ENCODE results near the gene ADRA2B.

The ADRA2B gene

GRCh38 chr2:96103187-96103601, 13.2 kb downstream of the ADRA2B start:
- no peak for DNase-seq

GRCh38 chr2:96102596-96103186, 13.7 kb downstream of the ADRA2B start:
- DNase-seq: peak; percentile 7

DNA sequence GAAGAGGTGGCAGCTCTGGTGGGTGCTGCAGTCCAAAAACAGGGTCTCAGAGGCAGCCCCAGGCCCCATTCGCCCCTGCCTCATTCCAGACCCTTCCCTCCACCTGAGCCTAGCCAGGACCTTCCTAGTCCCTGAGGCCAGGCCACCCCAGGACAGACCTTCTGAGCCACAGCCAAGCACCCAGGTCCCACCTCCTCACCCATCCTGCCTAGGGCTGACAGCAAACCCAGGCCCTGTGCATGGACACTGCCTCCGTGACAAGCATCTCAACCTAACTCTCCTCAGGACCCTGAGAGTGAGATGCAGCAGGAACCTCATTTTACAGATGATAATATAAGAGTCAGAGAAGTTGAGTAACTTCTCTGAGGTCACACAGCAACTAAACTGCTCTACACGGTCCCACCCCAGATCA, 15.5 kb downstream of the ADRA2B start:
- peak; percentile 5 for DNase-seq

DNA sequence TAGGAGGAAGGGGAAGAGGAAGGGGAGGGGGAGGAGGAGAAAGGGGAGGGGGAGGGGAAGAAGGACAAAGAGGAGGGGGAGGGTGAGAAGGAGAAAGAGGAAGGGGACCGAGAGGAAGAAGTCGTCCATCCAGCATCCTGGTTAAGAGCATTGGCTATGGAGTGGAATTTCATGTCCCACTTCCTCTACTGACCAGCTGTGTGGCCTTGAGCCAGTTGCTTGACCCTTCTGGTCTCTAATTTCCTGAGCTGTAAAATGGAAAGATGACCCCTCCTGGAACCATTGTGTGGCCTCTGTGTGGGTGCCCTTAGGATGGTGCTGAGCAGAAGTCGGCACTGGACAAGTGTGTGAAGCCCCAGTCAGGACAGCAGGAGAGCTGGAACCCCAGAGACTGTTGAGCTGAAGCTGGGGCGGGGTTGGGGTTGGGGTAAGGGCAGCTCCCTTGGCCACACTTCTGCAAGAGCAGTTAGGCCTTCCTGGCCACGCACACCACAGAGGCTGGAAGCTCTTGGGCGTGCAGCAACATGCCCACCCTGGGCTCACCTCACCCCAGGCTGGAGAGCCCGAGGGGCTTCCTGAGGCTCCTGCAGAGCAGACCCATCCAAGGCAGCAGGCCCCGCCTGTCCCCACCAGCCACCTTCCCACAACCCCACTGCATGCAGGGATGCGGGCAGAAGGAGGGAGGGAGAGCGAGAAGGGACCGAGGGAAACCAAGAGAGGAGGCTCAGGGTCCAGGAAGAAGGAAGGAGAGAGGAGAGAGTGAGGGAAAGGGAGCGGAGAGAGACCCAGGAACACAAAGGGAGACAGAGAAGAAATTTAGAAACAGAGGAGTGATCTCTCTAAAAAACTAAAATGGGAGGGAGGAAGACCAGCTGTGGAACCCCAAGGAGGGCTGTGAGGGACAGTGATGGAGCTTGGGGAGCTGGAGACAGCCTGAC, 16.2 kb downstream of the ADRA2B start:
- DNase-seq: peak; percentile 18

DNA sequence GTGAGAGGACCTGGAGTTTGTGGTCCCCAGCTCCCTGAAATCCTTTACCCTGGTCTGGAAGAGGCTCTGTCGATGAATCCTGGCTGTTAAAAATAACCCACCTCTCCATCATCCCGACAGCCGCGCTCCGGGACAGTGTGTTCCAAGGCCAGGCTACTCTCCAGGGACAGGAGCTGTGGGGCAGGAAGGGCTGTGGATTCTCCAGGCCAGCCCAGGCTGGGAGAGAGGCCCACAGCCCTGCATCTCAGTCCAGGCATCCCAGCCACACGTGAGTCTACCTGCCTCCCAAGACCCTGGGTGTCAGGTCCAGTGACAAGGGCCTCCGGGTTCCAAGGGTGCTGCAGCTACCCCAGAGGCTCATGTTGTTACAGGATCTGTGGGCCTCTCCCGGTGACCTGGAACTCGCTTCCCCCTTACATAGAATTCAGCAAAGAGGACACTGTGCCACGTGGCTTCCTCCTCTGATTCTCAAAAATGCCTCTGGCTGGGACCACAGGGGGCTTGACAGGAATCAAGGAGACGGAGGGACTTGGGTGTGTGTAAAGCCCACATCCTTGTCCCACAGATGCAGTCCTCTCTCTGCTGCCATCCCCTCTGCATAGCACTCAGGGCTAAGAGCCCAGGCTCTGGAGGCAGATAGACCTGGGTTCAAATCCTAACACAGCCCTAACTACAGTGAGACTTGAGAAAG, 17.3 kb downstream of the ADRA2B start:
- DNase-seq: peak; percentile 29

DNA sequence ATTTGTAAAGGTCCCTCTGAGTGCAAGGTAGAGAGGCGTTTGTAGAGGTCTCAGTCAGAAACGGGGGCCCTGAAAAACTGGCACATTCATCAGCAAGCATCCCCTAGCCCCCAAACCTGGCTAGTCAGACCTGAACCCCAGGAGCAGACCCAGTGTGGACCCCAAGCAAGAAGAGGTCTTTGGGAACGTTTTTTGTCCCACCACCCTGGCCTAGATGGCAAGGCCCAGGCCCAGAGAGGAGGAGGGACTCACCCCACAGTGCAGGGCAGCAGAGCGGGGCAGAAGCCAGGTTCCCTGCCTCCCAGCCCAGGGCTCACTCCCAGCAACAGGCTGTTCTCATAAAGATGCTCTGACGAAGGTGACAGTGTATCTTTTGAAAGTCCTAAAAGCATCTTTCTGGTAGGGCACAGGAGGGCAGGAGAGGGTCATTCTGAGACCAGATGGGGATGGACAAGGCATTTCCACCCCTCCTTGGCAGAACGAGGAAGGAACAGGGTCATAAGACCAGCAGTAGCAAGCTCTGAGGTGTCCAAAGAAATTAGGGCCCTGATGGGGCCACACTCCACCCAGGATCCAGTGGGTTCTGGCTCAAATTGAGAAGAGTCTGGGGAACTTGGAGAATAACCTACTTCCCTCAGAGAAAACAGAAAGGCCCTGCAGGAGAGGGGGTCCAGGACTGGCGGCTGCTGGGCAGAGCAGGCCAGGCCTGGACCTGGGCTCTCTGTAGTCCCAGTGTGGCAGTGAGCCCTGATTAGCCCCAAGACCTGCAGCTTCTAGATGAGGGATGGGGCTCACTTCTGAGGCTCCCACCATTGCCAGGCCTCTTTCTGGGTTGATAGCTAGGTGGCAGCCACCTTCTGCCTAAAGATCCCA, 18.2 kb downstream of the ADRA2B start:
- peak; percentile 11 for DNase-seq

GRCh38 chr2:96097441-96097840, 18.9 kb downstream of the ADRA2B start:
- no peak for DNase-seq

DNA sequence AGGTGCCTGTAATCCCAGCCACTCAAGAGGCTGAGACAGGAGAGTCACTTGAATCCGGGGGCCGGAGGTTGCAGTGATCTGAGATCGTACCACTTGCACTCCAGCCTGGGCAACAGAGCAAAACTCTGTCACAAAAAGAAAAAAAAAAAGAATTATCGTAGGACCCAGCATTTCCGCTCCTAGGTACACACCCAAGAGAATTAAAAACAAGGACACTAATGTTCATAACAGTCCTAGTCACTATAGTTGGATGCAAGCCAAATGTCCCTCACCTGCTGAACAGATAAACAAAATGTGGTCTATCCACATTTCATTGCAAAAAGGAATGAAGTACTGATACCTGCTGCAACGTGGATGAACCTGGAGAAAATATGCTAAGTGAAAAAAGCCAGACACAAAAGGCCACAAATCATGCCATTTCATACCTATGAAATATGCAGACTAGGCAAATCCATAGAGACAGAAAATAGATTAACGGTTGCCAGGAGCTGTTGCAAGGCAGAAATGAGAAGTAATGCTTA, 21.2 kb downstream of the ADRA2B start:
- no peak for DNase-seq

DNA sequence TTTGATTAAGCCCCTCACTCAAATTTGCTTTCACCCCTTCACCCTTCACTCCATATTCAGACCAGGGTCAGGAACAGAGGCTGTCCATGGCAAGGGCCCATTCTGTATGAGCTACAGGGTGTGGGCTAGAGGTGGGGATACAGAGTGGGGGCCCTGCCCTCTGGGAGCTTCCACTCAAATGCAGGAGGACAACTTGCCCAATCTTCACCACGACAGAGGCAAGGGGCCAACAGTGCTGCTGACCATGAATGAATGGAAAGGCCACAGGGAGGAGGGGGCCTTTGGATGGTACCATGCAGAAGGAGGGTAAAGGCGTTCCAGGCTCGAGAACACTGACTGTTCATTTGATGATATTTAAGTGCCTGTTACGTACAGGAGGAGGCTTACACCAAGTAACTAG, 22.8 kb downstream of the ADRA2B start:
- DNase-seq: no peak

DNA sequence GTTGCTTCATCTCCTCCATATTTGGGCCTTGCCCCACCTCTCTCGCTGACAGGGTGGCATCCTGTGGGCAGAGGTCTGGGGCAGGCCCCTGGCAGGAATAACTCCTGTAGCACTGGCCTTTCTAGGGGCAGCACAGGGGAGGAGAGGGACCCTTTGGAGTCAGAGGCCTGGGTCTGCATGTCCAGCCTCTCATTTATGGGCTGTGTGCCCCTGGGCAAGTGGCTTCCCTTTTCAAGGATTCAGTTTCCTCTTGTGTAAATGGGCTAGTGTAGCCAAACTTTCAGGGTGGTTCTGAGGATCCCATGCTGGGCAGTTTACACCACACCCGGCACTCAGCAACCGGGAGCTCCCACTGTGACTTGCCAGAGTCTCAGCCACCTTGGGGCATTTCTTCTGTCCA, 23.4 kb downstream of the ADRA2B start:
- DNase-seq: no peak

GRCh38 chr2:96092573-96092877, 23.8 kb downstream of the ADRA2B start:
- peak; percentile 6 for DNase-seq

DNA sequence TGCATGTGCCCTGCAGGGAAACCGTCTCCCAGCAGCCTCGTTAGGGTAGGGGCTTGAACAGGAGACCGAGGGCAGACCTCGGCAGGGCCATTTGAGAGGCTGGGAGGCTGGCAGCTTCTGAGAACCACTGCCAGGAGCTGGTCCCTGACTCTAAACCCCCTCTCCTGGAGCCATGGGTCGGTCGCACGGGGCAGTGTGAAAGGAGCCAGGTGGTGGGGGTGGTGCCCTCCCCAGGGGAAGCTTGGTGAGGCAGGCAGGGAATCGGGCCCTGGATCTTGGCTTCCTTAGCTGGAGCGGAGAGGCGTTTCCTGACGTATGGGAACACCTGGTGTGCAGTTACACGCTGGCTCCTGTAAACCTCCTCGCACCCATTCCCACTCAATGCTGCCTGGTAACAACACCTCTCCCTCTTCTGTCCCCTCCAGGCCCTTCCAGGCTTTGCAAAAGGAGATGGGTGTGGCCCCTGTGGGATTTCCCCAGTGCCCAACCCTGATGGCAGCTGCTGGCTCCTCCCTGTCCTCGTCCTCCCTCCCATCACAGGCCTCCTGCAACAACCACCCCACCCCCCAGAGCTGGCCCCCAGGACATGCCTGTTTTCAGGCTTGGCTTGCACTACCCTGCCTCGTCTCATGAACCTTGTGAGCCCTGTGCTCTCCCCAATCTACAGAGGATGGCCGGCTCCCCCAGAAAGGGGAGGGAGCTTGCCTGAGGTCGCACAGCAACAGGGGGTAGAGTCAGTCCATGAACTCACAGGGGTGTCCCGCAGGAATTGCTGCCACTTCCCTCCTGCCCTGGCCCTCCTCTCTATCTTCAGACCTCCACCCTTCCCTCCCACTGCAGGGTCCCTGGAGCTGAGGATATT, 24.4 kb downstream of the ADRA2B start:
- DNase-seq: peak; percentile 24

GRCh38 chr2:96091141-96091710, 25.1 kb downstream of the ADRA2B start:
- peak; percentile 15 for DNase-seq

DNA sequence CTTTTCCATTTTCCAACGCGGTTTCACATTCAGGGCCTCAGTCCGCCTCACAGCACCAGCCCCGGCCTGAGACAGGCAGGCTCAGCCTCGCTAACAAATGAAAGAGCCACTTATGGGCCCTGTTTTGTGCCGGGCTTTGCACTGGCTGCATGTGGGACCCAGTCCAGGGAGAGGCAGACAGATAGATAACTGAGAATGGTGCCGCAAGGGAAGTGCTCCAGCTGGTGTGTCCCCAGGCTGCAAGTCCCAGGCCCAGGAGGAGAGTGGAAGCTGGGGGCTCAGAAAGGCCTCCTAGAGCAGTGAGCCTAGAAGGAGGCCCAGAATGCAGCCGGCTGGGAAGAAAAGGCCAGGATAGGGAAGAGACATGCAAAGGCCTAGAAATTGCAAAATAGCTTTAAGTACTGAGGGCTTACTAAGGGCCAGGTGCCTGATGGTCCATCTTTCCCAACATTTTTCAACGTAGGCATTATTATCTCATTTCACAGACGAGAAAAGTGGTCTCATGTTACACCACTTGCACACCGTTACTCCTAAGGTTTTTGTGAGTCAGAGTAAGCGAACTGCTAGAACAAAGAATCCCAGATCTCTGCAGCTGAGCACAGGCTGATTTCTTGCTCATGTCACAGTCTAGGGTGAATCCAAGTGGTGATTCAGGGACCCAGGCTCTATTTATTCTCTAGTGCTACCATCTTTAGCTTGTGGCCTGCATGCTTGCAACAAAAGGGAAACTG, 26.0 kb downstream of the ADRA2B start:
- DNase-seq: peak; percentile 12

DNA sequence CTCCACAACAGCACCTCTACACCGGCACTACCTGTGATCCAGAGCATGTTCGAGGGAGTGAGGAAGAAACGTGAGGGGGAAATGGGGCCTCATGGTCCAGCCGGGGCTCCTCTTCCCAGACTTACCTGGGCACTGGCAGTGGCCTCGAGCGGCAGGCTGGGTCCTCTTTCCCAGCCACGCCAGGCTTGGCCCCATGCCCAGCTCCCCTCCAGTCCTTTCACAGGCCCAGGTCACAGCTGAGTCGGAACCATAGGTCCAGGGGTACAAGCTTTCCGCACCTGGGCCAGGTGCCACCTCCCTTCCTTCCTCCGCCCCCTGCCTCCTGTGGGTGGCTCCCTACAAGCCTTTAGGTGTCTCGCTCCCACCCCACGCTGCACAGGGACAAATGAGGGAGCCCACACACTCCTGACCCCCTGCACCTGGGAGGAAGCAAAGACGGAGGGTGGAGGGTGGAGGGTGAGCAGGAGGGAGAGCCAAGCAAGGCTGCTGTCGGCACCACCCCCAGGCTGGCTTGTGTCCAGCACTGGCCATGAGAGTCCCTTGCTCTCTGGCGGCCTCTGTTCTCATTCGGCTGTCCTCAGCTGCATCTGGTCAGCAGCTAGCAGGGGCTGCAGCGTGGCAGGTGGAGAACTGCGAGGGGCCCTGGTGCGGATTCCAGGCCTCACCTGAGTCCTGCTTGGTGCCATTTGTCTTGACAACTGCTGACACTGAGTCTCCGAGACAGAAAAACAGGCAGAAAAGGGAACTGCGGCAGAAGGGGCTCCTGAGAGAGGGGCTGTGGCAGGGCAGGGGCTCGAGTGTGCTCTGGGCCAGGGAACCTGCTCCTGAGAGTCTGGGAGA, 26.8 kb downstream of the ADRA2B start:
- DNase-seq: peak; percentile 24

- peak; percentile 6 for DNase-seq
Observed at GRCh38 chr2:96088340-96089335, 27.7 kb downstream of the ADRA2B start.

DNA sequence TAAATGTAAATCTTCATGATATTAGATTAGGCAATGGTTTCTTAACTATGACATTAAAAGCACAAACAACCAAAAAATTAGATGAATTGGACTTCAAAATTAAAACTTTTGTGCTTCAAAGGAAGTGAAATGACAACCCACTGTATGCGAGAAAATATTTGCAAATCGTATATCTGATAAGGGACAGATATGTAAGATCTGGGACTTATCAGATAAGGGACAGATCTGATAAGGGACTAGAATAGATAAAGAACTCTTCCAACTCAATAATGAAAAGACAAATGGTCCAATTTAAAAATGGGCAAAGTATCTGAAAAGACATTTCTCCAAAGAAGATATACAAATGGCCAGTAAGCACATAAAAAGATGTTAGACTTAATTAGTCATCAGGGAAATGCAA, 29.2 kb downstream of the ADRA2B start:
- DNase-seq: no peak
